Measurements from ENCODE around the gene HOXC9.

The HOXC9 gene

GRCh38 chr12:54015018-54015931 lies 15.3 kb downstream of the HOXC9 start:
- no peak for DNase-seq (ENCODE audit: low read depth)

- no peak for DNase-seq (ENCODE audit: low read depth)
Observed at GRCh38 chr12:54016051-54016450, 16.1 kb downstream of the HOXC9 start.

GRCh38 chr12:54016478-54016964 lies 16.6 kb downstream of the HOXC9 start:
- no peak for DNase-seq (ENCODE audit: low read depth)

- no peak for DNase-seq (ENCODE audit: low read depth)
Observed at GRCh38 chr12:54017027-54017788, 17.2 kb downstream of the HOXC9 start.

DNA sequence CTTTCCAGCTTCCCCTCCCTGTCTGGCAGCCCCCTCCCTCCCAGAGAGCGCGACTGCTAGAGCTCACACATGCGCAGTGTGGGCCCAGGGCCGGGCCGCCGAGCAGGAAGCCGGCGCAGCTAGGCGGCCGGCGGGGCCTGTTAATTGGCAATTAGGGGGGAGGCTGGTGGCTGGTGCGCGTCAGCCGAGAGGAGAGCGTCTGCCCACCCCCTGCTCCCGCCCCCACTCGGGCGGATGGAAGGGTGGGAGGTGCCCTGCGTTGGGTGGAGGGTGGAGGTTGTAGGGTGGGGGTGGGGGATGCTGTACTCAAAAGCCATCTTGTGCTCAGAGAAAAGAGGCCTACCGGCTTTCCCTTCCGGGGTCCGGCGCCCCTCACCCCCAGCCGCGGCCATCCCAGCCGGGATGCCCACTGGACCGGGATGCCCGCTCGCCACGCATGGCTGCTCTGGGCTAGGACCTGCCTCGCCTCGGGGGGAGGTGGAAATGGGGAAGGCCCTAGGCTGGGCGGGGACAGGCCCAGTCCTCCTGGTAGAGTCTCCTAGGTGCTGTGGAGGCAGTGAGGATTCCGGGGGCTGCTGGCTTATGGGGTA lies 18.0 kb downstream of the HOXC9 start:
- DNase-seq (ENCODE audit: low read depth), result peak; percentile 66

DNA sequence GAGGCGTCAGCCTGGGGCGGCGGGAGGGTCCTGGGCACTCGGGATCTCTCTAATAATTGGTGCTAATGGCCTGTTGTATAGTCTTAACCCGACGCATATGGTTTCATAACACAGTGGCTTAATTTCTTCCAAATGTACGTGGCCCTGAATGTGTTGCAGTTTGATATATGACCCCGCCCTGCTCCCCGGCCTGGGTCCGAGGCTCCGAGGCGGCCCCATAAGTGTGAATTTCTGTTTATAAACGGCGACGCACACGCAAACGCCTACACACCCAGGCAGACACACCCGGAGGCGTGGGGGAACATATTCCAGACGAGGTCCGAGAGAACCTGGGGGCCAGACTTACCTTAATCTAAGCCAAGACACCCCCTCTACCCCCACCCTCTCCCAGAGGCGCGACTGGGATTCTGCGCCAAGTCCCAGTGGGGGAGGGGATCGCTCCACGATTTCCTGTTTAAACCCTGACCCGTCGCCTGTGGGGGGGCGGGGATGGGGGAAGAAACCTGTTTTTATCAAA lies 18.6 kb downstream of the HOXC9 start:
- no peak for DNase-seq (ENCODE audit: low read depth)

DNA sequence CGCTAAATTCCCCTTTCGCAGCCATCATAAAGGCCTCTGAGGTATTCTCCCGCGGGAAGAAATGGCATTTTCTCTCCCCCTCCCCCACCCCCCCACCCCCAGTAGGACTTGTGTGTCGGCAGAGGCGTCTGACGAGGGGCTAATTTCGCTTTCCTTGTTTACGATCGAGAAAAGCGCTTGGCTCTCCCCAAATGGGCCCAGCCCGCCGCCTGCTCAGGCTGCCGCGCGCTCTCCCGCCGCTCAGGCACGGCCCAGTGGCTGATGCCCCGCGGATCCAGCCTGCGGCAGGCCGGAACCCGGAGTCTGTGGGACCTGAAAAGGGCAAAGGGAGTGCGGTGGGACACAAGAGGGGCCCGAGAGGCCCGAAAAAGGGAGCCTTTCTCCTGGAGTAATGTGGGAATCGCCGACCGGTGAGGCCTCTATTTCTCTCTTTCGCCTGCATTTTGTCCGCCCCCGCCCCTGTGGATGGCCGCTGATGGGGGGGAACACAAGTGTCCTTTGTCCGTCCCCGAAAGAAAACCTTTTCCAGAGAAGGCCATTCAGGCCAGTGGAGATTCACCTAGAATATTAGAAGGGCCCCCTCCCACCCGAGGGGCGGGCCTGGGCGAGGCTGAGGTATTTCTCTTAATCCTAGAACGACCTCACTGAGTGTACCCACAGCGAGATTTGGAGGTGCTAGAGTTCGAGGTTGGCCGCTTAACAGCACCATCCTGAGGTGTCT lies 19.3 kb downstream of the HOXC9 start:
- DNase-seq (ENCODE audit: low read depth), result no peak

GRCh38 chr12:54019924-54020590 lies 20.1 kb downstream of the HOXC9 start:
- DNase-seq (ENCODE audit: low read depth), result no peak

GRCh38 chr12:54020591-54021405 lies 20.8 kb downstream of the HOXC9 start:
- DNase-seq (ENCODE audit: low read depth), result no peak

DNA sequence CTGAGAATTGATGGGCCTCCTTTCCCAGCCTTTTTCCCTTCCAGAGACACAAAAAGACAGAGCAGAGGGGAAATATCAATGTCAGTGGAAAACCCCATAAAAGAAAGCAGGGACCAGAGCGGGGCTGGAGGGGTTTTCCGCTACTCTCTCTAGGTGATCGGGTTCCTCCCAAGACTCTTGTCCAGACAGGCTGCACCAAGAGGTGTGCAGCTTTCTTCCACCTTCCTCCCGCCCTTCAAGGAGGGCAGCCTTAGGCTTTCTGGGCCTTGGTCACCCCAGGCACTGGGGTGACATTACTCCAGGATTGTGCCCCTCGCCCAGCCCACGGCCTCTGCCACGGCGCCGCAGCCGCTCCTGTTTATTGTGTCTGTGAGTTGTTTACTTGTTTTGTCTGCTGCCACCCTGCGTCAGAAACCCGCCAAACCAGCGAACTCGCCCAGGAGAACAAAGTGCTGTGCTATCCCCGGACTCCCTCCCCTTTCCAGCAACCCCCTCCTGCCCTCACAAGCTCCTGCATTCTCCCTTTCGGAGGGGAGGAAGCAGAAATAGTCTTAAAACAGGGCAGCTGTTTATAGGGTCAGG lies 21.6 kb downstream of the HOXC9 start:
- no peak for DNase-seq (ENCODE audit: low read depth)

- no peak for DNase-seq (ENCODE audit: low read depth)
Observed at GRCh38 chr12:54022960-54023884, 23.3 kb downstream of the HOXC9 start.

DNA sequence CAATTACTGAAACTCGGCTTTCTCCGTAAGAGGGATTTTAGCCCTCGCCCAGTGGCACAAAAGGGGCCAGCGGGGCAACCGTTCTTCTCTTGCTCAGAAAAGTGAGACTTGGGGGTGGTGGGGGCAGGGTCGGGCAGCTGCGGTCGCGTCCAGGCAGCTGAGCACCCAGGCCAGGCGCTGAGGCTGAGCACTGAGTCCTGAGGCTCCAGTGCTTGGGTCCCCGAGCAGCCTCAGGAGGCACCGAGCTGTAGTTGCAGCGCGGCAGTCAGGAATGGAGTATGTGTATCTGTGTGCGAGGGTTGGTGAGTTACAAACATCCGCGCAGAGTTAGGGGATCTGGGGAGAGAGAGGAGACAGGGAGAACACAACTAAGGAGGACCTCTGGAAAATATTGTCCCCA lies 24.2 kb downstream of the HOXC9 start:
- DNase-seq (ENCODE audit: low read depth), result no peak

GRCh38 chr12:54024581-54025305 lies 24.8 kb downstream of the HOXC9 start:
- DNase-seq (ENCODE audit: low read depth), result no peak

GRCh38 chr12:54025499-54026405 lies 25.8 kb downstream of the HOXC9 start:
- no peak for DNase-seq (ENCODE audit: low read depth)

DNA sequence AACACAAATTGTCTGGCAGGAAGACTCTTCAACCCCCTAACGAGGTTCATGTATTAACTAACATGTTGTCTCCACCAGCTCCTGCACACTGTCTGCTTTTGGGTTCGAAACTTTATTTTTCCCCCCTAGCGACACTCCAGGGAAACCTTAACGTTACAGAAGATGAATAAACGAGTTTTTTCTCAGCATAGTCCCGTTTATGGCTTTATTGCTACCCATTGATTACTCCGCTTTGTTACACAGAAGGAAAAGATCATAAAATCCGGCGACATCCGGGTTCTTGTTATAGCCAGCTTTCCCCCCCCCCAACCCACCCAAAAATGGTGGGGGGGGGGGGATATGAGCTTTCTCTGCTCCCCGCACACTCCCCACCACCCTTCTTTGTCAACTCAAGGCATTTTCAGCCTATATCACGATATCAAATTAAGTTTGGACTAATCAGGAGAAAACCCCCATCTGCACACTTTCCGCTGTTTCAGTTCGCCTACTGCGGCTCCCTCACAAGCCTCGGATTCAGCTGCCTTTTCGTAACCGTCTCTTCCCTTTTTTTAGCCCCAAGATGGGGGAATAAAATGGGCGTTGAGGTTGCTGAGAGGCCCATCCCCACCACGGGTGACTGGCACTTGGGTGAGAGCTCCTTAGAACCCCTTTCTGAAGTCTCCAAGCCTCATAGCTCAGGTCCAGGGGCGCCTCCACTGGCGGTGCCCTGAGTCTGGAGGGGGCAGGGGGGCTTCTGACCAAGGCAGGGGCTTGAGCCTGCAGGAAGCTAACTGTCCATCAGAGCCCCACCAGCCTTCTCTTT lies 26.9 kb downstream of the HOXC9 start:
- DNase-seq (ENCODE audit: low read depth), result no peak

DNA sequence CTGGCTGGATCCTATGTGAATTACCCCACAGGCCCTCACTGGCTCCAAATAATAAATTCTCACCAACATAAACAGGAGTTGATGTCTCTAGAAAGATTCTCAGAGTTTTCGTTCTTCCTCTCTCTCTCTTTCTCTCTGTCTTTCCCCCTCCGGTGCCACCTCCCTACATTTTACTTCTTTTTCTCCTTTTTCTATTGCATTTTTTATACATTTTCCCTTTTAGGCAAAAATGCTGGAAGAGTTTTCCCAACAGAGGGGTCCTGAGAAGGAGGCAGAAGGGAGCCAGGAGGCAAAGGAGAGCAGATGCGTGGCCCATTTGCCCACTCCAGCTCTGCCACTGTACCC lies 27.5 kb downstream of the HOXC9 start:
- DNase-seq (ENCODE audit: low read depth), result no peak

All from stimulated activated CD4-positive, alpha-beta T cell treated with anti-CD3 and anti-CD28 coated beads, Interleukin-2, amount 100 ng/mL, for 4 hours (primary cell).